NCI-H2107 (cell line): ENCODE results near the gene SPAG7.

Experiments used
- DNase-seq: peaks from one replicate; lab custom pipeline; 2025; lab: John Stamatoyannopoulos, UW

The SPAG7 gene

DNA sequence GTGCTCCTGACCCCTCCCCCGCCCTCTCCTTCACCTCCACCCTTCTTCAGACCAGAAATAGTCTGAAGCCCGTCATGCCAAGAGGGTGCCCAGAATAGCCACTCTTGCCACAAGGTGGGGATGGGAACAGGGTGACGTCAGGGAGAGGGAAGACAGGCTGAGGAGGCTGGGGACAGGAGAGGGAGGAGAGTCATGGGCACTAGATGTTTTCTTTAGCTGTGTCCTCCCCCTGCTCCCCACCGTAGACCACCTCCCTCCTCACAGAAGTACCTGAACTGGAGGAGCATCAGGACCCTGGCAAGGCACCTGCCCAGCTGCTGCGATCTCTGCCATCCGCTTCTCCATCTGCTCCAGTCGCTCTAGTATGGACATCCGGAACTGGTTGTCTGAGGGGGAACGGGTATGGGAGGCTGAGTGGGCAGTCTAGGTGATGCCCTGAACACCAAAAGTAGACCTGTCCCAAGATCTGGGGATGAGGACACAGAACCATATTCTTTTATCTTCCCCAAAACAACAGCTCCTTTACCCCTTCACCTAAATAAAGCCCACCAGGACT is 6.6 kb upstream of the SPAG7 start:
- no peak for DNase-seq

DNA sequence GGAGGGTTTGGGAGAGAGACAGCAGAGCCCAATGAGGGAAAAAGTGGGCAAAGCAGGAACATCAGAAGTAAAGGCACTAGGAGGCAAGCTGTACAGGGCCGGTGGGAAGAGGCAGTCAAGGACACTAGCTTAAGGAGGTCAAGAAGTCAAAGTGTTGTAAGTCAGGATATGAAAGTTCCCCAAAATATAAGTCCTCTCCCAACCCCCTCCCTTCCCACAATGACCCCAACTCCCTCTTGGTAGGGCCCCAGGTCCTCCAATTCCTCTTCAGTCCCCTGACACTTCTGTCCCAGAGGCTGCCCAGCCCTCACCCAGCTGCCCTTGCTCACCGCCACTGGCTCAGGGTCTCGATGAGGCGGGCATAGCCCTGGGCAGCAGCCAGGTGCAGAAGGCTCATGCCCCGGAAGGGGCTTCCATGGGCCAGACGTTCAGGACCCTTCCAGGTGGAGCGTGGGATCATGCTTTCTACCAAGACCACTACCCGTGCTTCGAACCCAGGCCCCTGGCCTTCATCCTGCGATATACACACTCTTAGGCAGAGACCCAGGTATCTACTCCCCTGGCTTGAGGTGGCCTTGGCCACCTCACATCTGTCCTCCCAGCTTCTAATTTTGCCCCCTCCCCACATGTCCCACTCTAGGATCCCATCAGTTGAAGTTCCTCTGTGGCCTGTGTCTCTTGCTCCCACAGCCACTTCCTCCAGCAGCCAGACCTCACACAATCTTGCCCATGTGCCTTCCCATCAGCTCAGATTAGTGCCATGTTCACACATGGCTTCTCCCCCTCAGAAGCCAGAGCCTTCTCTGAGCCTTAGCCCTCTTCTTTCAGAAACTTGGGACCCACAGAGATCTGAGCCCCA is 5.9 kb upstream of the SPAG7 start:
- DNase-seq = no peak

DNA sequence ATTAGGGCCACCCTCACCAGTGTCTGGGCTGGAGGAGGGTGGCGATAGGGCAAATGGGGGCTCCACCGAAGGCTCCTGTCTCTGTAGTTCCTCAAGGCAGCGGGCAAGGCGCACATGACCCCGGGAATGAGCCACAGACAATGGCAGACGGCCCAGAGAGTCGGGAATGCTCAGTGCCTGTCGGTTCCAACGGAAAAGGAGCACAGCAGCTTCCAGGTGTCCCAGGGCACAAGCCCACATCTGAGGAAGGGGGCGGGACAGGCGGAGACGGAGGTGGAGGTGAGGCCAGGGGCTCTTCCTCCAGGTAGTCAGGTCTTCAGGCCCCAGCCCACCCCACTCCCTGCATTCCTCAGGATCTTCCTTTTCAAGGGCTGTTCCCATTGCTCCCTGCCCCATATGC is 5.1 kb upstream of the SPAG7 start:
- DNase-seq = no peak

DNA sequence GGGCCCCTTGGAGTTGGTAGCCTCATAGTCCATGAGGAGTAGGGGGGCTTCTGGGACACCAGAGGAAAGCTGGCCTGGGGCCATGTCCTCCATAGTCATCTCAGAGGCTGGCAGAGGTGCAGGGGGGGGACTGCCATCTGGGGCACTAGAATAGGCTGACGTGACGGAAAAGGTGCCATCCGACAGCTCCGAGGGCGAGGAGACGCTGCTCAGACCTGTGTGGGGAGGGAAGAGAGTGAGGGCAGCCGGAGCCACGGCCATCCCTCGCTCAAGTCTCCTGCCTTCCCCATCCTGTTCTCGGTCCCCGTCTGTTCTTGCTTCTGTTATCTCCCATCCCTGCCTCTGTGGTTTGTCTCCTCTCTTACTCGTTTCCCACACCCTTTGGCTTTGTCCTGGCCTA is 4.7 kb upstream of the SPAG7 start:
- no peak for DNase-seq

DNA sequence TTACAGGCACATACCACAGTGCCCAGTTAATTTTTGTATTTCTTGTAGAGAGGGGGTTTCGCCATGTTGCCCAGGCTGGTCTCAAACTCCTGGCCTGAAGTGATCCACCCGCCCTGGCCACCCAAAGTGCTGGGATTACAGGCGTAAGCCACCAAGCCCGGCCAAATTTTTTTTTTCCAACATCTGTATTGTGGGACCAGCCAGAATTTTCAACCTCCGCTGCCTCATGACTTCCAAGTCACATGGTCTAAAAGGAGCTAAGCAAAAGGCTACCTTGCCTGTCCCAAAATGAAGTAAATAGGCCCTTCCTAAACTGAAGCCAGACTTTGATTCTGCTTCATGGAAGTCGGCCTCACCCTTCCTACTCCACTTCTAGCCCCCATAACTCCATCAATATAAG is 4.2 kb upstream of the SPAG7 start:
- no peak for DNase-seq

DNA sequence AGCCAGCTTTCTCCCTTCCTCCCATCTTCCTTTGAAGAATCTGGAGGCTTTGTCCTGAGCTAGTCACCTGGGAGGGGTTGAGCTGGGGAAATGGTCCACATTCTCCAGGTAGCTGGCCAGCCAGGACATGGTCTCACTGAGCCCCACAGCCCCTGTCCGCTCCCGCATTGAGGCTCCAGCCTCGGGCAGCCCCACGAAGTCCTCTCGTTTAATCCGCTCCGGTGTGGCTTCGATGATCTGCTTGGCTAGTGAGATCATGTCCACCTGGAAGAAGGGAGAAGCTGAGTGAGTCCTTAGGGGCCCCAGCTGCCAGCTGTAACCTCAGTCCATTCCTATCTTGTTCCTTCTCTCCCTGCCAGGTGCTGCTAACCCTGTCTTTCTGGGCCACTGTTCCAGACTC is 2.7 kb upstream of the SPAG7 start:
- DNase-seq = no peak

DNA sequence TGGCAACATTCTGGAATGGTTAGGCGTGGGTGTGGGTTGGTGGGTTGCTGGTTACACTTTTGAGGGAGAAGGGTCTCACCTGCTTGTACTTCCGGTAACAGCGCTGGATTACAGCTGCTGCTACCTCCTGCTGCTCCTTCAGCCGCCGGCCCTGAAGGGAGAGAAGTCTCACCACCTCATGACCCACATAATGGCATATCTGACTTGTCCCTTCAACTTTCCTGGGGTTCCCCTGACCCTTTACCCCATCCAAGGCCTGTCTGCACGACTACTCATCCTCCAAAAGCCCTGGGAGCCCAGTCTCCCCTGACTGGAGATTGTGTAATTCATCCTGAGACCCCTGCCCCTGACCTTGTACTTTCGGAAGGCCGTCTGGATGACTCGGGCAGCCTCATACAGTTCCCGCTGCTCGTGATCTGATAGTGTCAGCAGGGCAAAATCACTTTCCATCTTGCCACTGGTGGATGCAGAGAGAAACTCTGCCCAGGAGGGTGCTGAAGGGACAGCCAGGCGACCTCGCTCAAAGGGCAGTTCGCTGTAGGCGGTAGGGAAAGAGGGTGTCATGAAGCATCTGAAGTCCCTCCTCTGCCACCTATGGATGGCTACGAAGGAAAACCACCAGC is 2.0 kb upstream of the SPAG7 start:
- no peak for DNase-seq

DNA sequence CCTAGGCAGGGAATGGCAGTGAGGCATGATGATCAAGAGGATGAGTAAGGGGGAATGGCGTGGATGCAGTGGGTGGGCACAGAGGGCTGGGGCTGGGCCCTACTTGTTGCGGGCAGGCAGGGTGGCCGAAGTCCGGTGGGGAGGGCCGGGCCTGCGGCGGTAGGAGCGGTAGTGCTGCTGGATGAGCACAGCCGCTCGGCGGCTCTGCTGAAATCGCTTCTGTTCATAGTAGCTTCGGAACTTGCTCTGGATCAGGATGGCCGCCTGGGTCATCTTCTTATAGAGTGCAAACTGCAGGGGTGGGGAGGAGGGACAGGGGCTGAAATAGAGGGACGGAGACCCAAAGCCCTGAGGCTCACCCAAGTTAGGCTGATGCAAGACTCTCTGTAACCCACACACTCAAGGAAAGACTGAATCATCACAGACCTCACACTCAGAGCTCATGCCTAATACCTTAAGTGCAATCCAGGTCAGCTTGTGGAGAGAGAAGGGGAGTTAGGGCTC is 1.5 kb upstream of the SPAG7 start:
- DNase-seq = no peak

DNA sequence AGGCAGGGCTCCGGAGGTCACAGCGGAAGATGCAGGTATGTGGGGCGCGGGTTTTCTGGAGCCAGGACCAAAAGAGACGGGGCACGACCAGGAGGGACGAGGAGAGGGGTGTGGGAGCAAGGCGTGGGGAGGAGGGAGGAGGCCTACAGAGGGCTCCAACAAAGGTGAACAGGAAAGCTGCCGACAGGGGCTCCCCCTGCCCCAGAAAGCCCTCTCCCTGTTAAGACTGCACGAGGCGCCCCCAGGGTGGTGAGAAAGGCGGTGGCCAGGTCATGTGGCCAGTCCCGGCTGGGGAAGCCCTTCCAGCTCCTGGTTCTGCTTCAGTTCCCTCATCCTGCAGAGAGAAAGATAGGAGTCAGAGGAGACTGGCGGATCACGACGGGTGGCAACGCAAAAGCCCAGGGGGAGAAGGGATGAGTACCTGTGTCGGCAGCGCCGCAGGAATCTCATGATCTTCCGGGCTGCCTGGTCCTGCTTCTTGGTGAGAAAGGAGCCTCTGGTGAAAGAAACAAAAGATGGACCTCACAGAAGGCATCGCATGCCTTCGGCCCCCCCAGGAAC is 949 bp upstream of the SPAG7 start:
- no peak for DNase-seq

DNA sequence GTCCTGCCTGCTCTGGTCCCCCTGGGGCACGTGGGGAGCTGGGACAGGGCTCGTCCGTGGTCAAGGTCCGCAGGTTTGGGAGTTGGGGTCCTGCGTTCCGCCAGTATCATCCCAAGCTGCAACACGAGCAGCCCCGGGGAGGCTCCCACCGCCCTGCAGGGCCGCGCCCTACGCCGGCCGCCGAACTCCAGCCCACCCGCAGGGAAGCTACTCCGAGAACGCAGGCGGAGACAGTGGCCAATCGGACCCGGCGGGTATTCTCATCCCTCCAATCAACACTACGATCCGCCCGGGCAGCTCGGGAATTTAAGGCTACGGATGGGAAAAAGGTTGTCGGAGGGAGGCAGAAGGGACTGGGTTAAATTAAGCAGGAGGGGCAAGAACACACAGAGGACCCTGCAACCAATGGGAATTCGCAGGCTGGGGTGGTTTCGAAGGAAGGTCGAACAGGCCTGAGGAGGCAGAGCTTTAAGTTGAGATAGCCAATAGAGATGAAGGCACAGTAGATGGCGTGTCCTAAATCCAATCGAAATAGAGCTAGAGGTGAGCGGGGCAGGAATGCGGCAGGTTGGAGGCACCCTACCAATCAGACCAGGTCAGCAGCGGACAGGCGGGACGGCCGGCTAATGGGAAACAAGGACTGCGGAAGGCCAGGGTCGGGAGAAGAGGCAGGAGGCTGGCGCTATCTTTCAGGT is 626 bp downstream of the SPAG7 start:
- DNase-seq = peak; percentile 93

DNA sequence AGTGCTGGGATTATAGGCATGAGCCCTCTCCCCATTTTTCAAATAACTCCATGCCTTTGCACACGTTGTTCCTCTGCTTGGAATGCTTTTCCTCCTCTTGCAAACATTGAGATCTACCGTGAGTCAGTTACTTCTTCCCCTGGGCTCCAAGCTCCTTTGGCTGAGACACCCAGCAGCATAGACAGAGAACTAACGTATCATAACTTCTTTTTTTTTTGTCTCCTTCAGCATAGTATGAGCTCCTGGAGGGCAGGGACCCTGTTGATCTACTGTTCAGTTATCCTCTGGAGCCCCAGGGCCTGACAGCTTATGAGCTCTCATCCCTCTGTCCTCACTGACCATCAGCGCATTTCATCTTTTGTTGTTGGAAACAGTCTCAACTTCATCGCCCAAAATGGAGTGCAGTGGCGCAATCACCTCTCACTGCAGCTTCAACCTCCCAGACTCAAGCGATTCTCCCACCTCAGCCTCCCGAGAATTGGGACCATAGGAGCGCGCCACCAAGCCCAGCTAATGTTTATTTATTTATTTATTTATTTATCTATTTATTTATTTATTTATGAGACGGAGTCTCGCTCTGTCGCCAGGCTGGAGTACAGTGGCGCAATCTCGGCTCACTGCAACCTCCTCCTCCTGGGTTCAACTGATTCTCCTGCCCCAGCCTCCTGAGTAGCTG is 2.2 kb downstream of the SPAG7 start:
- no peak for DNase-seq

DNA sequence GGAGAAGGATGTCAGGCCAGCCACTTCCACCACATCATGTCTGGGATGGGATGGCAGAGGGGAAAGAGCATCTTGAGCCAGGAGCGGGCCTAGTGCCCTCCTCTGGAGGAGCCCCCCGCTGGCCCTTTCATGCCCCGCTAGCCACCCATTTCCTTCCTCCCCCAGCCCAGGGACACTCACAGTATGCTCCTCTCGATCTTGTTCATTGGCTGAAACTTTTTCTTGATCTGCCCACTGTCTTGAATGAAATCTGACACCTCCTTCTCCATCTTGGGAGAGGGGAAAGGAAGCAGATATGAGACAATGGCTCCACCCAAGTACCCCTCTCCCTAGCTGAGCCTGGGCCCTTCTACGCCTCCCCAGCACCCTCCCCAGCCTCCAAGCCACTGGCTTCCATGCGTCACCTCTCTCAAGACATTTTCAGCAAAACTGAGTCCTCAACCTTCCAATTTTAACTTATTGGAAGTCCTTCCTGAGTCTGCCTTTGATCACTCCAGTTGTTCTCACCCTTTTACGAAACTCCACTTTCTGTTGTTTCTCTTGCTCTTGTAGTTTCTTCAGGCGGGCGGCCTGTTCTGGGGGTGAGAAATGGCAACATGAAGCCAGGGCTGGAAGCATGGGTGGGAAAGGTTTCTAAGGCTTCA is 7.2 kb downstream of the SPAG7 start:
- no peak for DNase-seq

DNA sequence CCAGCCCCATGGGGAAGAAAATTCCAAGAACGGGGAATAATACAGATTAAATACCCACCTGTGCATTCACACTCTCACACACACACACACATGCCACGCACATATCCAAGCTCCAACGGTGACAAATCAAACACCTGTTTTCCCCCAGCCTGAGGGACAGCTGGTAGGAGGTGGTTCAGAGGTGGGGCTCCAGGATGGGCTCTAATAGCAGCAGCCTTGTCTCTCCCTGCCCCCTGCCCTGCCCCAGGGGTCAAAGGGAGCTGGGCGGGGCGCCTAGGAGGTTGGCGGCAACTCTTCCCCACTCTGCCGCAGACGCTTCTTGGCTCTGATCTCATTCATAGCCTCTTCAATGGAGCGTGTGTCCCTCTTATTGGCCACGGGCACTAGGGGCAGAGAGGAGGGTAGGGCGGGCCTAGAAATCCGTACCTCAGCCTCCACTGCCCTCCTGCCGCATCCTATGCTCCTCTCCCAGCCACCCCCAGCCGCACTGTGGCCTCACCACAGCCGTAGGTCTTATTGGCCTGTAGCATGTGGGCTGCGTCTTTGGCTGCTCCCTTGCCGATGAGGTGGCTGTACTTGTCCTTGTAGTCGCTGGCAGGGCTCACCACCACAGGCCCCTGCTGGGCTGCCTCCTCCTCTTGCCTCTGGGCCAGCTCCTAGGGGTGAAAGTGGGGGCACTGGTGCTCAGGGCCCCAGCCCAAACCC is 8.2 kb downstream of the SPAG7 start:
- DNase-seq = no peak

DNA sequence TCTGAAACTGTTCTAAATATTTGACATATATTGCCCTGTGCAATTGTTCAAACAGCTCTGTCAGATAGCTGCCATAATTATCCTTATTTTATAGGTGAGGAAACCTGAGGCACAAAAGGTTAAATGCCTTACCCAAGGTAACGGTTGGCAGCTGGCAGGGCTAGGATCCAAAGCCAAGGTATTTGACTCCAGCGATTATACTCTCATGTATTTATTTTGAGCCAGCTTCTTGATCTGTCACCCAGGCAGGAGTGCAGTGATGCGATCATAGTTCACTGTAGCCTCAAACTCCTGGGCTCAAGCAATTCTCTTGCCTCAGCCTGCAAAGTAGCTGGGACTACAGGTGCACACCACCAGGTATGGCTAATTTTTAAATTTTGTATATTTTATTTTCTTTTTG is 9.5 kb downstream of the SPAG7 start:
- no peak for DNase-seq

DNA sequence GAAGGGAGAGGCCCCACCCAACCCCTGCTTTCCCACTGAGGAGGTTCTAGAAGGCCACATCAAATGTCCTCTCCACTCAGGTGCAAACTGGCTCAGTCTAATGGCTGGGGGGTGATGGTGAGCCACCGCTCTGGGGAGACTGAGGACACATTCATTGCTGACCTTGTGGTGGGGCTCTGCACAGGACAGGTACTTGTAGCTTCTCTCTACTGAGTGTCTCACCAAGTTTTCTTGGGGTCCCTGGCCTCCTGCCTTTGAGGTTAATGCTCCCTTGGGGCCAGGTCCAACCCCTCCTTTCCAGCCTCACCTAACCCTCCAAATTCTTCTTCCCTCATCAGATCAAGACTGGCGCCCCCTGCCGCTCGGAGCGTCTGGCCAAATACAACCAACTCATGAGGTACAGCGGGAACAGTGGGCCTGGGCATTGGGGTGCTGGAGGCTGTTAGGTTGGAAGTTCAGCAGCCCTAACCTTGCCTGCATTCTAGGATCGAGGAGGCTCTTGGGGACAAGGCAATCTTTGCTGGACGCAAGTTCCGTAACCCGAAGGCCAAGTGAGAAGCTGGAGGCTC is 11.0 kb downstream of the SPAG7 start:
- no peak for DNase-seq

DNA sequence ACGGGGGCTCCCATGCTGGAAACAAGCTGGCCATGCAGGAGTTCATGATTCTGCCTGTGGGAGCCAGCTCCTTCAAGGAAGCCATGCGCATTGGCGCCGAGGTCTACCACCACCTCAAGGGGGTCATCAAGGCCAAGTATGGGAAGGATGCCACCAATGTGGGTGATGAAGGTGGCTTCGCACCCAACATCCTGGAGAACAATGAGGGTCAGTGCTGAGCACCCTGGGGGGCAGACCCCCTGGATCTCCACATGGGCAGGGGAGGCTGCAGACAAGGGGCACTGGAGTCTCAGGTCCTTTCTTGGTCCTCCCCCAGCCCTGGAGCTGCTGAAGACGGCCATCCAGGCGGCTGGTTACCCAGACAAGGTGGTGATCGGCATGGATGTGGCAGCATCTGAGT is 12.5 kb downstream of the SPAG7 start:
- no peak for DNase-seq

DNA sequence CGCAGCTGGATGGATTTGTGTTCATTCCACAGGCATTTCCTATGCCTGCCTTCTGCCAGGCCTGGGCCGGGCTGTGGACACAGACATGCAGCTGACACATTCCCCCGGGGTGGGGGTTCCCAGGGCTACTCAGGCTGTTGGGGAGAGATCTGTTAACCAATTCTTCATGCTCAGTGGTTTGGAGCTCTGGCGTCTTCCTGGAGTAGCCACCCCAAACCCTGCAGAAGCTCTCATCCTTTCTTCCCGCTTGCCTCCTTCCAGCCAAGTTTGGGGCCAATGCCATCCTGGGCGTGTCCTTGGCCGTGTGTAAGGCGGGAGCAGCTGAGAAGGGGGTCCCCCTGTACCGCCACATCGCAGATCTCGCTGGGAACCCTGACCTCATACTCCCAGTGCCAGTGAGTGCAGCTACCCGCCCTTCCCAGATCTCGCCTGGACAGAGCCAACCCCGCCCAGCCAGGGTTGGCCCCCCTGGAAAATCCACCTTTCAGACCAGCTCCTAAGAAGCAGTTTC is 14.1 kb downstream of the SPAG7 start:
- DNase-seq = no peak

DNA sequence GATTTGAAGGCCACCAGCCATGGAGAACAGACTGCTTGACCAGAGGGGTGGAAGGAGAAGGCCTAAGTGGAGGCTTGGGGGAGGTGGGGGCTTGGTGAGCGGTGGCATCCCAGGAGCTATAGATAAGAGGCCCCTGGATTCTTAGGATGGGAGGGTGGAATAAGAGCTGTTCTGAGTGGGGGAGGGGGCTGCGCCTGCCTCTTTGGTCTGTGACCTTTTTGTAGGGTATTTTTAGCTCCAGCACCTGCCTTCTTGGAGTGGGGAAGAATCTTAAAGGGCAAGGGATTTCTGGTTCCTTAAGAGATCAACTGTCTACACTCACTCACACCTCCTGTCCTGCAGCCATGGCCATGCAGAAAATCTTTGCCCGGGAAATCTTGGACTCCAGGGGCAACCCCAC is 16.1 kb downstream of the SPAG7 start:
- no peak for DNase-seq

DNA sequence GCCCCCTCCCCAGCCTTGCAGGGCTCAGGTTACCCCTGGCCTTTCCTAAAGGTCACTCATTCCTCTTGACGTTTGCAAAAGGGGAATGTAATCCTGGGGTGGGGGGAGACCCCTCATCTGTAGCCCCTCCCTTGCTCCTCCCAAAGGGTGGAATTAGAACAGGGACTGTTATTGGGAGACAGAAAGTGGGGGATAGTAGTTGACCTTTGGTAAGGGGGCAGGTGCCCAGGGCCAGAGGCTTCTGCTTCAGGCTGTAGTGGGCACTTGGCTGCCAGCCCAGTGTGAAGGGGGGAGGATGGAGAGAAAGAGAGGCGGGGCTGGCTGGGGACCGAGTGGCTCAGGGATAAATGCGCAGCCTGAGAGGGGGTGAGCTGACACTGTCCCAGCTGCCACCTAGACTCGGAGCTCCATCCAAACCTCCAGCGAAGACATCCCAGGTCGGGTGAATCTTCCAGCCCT is 16.8 kb downstream of the SPAG7 start, which contains the start of gene ENO3:
ENO3 (plus strand) TSS at position 374 of the 459 bp plus-strand sequence. CDS start 711 bp downstream, outside the sequence.
- no peak for DNase-seq
